ENCODE measurements around the gene VILL. TPM values are rescaled to one million over a fixed set of nuclear protein-coding genes. Genes with fewer than 3 reads are reported as not detected.

VILL gene
- polyA plus RNA-seq, 1 of the 3 experiments (the other 2 are of a cell fraction): 8.8 TPM

DNA sequence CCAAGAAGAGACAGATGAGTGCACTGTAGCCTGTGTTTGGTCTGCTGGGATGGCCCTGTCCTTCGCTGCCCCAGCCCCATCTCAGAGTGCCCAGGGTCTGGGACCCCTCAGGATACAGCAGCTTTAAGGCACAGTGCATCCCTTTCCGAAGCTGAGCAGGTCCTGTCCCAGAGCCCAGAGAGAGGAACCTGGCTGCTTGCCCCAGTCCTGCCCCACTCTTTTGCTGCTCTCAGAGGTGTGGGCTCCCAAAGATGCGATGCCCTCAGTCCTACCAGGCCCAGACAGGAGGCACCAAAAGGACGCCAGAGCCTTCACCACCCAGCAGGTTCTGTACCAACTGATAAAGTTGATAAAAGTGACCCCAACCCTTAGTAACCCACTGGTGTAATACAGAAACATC is 30.6 kb downstream of the VILL start:
- peaks cover 6 to 49% of the 10 kb centered on the region in 2 experiments; a peak in 1 of 4 replicates for H3K4me1 ChIP-seq (ENCODE audit: control insufficient read depth in 1 of 2, insufficient read depth in 2 of 2, low read depth in 1 of 2, low read length in 1 of 2)
- no peaks in the 10 kb centered on the region for H3K9me3 ChIP-seq
- no peak overlapping the region for H3K9ac ChIP-seq
- POLR2A ChIA-PET: no interaction called here
- H3K4me3 ChIP-seq (ENCODE audit: low read depth in 2 of 2, low read length in 1 of 2): no peak overlapping the region
- H2AFZ ChIP-seq (ENCODE audit: low read depth): no peak overlapping the region
- 93% methylated on average over 4 of the region's 4 CpGs for WGBS (ENCODE audit: low lambda C conversion rate)
- DNase-seq: no peak
- no peaks in the 10 kb centered on the region for H4K20me1 ChIP-seq (ENCODE audit: insufficient read depth)
- peaks cover 10% of the 10 kb centered on the region; the same call in 1 of the 2 replicates for H3K79me2 ChIP-seq (ENCODE audit: insufficient read depth)
- H3K4me2 ChIP-seq: no peak overlapping the region
- peaks cover 6% of the 10 kb centered on the region for H3F3A ChIP-seq (replicated peaks; ENCODE audit: insufficient read depth)
- no peaks in the 10 kb centered on the region for H3K9me2 ChIP-seq
- H3K27ac ChIP-seq (ENCODE audit: low read depth in 2 of 2, low read length in 1 of 2): no peak overlapping the region
- CTCF ChIA-PET: interaction anchor here (0.6 to 2.2 kb wide), 2 partner anchors 24 kb away, joined by 3 to 9 read pairs; no protein-coding TSS in a partner anchor
- H3K36me3 ChIP-seq (replicated peaks in 1 of 2; ENCODE audit: control insufficient read depth in 1 of 2, insufficient read depth in 2 of 2, low read length in 1 of 2): peaks cover 5 to 6% of the 10 kb centered on the region in 2 experiments
- TF ChIP-seq FOXJ3 (CRISPR knock-in tag; IDR thresholded peaks at IDR 0.05) (no peak), SIN3A (IDR thresholded peaks at IDR 0.05; ENCODE audit: borderline replicate concordance, low read depth, low read length) (no peak), TCF12 (IDR thresholded peaks at IDR 0.05) (no peak), FOXM1 (IDR thresholded peaks at IDR 0.05; ENCODE audit: low read depth) (no peak), ZBTB33 (IDR thresholded peaks at IDR 0.05; ENCODE audit: borderline replicate concordance, low read depth) (no peak), EZH2phosphoT487 (IDR thresholded peaks at IDR 0.05; ENCODE audit: borderline replicate concordance, low read depth) (no peak), POLR2AphosphoS5 (IDR thresholded peaks at IDR 0.05; ENCODE audit: low read depth, low read length) (no peak)
- TF ChIP-seq, protein P1, sequence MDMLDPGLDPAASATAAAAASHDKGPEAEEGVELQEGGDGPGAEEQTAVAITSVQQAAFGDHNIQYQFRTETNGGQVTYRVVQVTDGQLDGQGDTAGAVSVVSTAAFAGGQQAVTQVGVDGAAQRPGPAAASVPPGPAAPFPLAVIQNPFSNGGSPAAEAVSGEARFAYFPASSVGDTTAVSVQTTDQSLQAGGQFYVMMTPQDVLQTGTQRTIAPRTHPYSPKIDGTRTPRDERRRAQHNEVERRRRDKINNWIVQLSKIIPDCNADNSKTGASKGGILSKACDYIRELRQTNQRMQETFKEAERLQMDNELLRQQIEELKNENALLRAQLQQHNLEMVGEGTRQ (IDR thresholded peaks at IDR 0.05; ENCODE audit: borderline replicate concordance, low read depth, low read length): no peak
- TF ChIP-seq, protein P2, sequence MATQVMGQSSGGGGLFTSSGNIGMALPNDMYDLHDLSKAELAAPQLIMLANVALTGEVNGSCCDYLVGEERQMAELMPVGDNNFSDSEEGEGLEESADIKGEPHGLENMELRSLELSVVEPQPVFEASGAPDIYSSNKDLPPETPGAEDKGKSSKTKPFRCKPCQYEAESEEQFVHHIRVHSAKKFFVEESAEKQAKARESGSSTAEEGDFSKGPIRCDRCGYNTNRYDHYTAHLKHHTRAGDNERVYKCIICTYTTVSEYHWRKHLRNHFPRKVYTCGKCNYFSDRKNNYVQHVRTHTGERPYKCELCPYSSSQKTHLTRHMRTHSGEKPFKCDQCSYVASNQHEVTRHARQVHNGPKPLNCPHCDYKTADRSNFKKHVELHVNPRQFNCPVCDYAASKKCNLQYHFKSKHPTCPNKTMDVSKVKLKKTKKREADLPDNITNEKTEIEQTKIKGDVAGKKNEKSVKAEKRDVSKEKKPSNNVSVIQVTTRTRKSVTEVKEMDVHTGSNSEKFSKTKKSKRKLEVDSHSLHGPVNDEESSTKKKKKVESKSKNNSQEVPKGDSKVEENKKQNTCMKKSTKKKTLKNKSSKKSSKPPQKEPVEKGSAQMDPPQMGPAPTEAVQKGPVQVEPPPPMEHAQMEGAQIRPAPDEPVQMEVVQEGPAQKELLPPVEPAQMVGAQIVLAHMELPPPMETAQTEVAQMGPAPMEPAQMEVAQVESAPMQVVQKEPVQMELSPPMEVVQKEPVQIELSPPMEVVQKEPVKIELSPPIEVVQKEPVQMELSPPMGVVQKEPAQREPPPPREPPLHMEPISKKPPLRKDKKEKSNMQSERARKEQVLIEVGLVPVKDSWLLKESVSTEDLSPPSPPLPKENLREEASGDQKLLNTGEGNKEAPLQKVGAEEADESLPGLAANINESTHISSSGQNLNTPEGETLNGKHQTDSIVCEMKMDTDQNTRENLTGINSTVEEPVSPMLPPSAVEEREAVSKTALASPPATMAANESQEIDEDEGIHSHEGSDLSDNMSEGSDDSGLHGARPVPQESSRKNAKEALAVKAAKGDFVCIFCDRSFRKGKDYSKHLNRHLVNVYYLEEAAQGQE (IDR thresholded peaks at IDR 0.05; ENCODE audit: low read depth, low read length): no peak
- no peaks in the 10 kb centered on the region for H3K27me3 ChIP-seq (ENCODE audit: insufficient read depth)

DNA sequence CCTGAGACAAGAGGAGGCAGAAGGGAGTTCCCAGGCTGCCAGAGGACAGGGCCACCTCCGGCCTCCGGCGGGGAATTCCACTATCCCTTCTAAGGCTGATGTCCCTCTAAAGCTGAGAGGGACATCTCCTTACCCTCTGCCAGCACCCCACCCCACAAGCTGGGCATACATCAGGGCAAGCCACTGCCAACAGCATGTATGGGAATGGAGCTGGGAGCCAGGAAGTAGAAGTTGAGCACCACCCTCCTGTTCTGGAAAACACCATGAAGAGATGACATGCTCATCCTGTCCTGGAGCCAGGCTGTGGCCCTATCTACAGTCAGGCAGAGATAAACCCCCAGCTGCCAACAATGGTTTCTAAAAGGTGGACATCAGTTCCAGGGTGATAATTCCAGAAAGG is 31.7 kb downstream of the VILL start:
- Histone ChIP-seq H3K9ac (no peak overlapping the region), H3K4me1 (ENCODE audit: control insufficient read depth in 1 of 2, insufficient read depth in 2 of 2, low read depth in 1 of 2, low read length in 1 of 2) (peaks cover 6 to 49% of the 10 kb centered on the region in 2 experiments; a peak in 1 of 4 replicates), H2AFZ (ENCODE audit: low read depth) (no peak overlapping the region), H3K27ac (ENCODE audit: low read depth in 2 of 2, low read length in 1 of 2) (no peak overlapping the region), H3K36me3 (replicated peaks in 1 of 2; ENCODE audit: control insufficient read depth in 1 of 2, insufficient read depth in 2 of 2, low read length in 1 of 2) (peaks cover 0 to 2% of the 10 kb centered on the region in 2 experiments), H3K27me3 (ENCODE audit: insufficient read depth) (no peaks in the 10 kb centered on the region), H3K79me2 (ENCODE audit: insufficient read depth) (peaks cover 10% of the 10 kb centered on the region; the same call in 1 of the 2 replicates), H3F3A (replicated peaks; ENCODE audit: insufficient read depth) (peaks cover 13% of the 10 kb centered on the region), H3K9me2 (no peaks in the 10 kb centered on the region), H3K4me3 (ENCODE audit: low read depth in 2 of 2, low read length in 1 of 2) (no peak overlapping the region), H3K4me2 (no peak overlapping the region), H4K20me1 (ENCODE audit: insufficient read depth) (peaks cover under 1% of the 10 kb centered on the region; the same call in 1 of the 2 replicates), H3K9me3 (no peaks in the 10 kb centered on the region)
- ChIA-PET POLR2A (no interaction called here), CTCF (interaction anchor here (1.0 to 1.6 kb wide), 2 partner anchors 19 to 458 kb away, joined by 3 to 8 read pairs; no protein-coding TSS in a partner anchor)
- DNase-seq: no peak
- WGBS (ENCODE audit: low lambda C conversion rate): no CpG with 5 or more reads among the region's 3 CpGs
- no peak for TF ChIP-seq GABPA (IDR thresholded peaks at IDR 0.05; ENCODE audit: low read depth)
- no peak for TF ChIP-seq EP300 (IDR thresholded peaks at IDR 0.05; ENCODE audit: borderline replicate concordance in 1 of 2, low read depth in 1 of 2, low read length in 1 of 2)
- TF ChIP-seq MXI1 (IDR thresholded peaks at IDR 0.05; ENCODE audit: low read depth, low read length): no peak
- TF ChIP-seq, protein P2 (IDR thresholded peaks at IDR 0.05; ENCODE audit: low read depth, low read length): no peak
- TF ChIP-seq, protein P3, sequence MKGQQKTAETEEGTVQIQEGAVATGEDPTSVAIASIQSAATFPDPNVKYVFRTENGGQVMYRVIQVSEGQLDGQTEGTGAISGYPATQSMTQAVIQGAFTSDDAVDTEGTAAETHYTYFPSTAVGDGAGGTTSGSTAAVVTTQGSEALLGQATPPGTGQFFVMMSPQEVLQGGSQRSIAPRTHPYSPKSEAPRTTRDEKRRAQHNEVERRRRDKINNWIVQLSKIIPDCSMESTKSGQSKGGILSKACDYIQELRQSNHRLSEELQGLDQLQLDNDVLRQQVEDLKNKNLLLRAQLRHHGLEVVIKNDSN (IDR thresholded peaks at IDR 0.05; ENCODE audit: borderline replicate concordance, low read depth): no peak
- TF ChIP-seq CHD2 (IDR thresholded peaks at IDR 0.05; ENCODE audit: low read length, partially characterized antibody): no peak
- TF ChIP-seq RCOR1 (IDR thresholded peaks at IDR 0.05; ENCODE audit: low read length): no peak

Data from SK-N-SH (cell line).